ENCODE data around the gene TMOD2.
A peak's percentile ranks its signal among the peaks of the same experiment; 100 is the strongest.

The TMOD2 gene

DNA sequence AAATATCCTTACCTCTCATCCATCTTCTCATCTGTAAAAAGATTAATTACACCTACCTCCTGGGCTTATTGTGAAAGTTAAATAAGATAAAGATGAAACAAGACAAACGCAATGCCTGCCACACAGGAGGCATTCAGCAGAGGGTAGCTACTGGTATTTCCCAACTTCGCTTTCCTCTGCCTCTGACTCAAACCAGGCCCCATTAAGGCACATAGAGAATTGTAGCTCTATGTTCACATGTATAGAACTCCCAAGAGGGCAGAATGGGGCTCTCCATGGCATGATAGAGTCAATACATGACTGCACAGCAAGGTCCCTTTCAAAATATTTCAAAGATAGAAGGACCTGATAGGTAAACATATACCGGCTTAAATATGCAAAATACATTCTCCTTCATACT lies 15.3 kb upstream of the TMOD2 start:
- DNase-seq = no peak

DNA sequence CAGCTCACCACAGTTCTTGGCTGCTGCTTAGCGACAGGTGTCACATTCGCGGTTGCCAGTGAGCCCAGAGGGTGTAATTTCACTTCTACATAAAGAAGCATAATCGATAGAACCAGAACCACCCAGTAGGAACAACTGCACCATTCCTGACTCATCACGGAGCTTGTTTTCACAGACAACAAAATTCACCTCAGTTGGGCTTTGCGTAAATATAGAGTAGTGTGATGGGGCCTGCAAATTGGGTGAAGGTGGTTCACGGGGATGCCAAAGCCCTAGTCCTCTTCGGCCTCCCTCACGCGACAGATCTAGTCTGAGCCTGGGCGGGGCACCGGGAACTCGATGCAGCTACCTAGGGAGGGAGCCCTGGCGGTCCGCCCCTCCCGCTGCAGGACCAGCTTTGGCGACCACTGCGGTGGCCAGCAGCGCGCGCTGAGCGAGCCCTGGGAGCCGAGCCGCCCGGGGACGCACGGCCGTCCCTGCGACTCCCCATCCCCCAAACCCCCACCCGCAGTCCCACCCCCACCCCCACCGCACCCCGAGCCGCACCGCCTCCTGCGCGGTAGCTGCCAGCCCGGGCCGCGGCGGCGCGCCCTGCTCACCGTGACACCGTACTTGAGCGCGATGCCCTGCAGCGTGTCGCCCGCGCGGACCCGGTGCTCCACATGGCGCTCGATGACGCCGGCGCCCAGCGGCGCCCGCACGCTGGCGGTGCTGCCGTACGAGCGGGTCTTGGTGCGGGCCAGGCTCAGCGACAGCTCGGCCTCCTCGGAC lies 14.5 kb upstream of the TMOD2 start:
- peak; percentile 44 for DNase-seq

DNA sequence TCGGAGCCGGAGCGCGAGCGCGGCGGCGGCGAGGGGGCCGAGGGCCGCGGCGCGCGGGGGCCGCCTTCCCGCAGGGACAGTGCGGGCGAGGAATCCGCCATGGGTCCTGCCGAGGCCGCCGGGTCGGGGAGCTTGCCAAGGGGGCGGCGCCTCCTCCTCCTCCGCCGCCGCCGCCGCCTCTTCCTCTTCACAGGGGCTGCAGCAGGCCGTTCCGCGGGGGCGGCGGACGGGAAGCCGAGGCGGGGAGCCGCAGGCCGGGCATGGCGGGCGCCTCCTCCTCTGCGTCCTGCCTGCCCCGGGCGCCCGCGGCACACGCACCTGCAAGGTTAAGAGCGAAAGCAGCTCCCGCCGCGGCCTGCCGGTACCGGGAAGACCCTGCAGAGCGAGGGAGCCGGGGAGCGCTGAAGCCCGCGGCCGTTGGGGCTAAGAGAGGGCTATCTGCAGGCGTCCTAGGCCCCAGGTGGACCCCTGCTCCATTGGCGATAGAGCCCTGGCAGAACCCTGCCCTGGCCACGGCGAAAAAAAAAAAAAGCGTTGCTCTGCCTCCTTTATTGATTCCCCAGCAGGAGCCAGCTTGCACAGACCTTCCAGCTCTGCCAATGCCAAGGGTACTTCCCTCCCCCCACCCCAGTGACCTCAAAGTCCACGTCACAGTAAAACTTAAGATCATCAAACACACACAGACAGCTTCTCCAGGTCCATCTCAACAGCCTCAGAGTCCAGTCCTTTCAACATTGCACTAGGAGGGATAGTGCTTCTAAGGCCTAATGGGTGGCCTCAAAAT lies 13.7 kb upstream of the TMOD2 start, which contains the start of gene LYSMD2:
Gene LYSMD2 (minus strand): TSS at position 134 of the 784 bp plus-strand sequence. CDS start 33 bp downstream, at position 101.
- DNase-seq = peak; percentile 55

DNA sequence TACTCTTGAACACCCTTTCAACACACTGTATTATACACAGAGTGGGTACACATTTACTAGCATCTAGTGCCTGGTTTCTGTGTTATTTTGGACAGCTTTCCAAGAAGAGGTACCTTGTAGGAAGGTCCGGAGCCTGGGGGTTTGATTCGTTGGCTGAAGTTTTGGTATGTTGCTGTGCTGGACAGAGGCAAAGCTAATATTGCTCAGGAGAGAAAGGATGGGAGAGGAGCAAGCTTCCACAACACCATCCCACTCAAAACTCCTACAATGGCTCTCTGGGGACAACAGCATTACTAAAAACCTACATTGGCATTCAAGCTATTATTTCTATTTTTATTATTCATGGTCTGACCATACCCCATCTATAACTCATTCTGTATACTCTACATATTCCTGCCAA lies 12.8 kb upstream of the TMOD2 start:
- no peak for DNase-seq

DNA sequence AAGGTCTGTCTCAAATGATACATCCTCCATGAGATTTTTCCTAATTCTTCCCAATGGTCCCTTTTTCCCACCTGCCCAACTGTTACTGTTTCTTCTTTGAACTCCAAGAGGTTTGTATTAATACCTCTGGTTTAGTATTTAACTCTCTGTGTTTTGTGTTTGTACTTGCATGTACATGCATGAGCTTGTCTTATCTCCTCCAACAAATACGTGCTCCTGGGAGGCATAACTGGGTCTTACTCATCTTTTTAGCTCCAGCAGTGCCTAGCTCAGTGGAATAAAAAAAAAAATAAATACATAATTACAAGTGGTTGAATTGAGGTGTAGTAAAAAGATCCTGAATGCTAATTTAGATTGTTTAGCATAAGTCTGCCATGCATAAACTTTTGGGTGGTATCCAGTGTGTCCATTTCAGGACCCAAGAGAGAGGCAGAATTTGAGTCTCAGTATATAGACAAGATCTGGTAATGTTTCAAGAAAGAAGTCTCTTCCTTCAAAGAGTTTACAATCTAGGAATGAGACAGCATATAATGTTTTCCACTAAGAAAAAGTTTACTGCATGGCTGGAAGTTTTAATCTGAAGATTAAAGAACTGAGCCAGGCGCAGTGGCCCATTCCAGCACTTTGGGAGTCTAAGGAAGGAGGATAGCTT lies 12.2 kb upstream of the TMOD2 start:
- no peak for DNase-seq

DNA sequence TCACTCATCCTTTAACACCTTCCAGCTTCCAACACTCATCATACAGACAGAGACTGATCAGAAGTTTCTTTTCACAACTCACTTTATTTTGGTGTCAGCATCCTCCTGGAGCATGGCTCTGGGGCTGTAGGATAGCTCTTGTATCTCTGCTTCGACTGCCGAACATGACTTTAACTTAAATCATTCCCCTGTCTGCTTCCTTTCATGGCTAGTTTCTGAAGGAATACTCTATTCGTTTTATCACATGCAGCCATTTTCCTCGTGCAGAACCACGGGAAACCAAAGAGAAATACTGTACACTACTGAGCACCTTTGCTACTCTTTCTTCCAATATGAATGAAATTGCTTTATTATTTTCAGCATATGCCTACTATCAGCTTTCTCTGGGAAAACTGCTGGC lies 2.1 kb upstream of the TMOD2 start:
- no peak for DNase-seq

DNA sequence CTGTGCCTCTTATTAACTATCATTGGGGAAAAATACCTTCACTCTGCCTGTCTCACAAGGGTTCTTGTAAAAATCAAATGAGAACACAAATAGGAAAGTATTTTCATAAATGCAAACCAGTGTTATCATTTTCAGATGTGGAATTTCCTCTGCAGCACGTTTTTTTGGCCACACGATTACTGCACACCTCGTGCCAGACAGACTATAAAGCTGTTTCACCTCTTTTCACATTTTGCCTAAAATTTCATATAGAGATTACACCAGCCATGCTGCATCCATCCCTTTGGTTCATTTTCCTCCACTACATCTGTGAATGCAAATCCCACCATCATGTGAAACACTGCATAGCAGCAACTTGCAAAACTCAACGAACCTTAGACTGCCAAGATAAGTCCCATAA lies 1.2 kb upstream of the TMOD2 start:
- no peak for DNase-seq

DNA sequence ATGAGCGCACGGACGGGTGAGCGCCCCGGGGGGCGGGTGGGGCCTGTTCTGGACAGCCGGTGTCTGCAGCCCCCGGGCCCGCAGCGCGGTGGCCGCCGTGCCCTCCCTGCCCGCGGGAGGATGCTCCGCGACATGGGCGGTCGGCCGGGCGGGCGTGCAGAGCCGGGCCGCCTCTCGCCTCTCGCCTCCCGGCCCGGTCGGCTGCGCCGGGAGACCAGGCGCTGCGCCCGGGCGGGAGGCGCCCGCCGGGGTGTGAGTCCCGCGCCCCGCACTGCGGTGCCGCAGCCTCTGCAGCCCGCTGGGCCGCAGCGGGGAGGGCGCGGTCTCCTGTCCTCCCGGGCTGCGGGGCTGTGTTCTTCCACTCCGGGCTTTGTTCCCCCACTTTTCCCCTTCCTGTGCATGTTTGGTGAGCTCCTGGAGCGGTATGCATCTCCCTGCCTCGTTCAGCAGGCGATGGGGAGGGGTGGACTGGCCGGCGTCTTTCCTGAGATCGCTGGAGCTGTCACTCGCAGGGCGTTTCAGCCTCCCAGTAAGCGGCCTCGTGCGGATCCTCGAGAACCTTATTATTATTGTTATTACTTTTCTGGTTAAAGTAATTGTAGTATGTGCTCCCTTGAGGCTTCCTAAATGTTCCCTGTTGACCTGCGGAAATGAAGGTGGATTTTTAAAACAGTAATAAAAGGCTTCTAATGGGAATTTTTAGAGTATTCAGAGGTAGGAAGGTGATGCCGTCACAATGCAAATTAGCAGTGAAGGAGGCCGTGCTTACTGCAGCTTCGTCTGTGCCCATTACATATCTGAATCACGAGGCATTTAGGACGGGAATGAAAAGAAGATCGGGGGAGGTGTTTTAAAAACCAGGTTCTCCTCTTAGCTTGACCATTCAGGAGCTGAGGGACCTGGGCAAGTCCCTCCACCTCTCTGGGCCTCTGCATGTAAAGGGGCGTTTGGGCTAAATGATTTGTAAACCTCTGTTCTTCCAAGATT lies 593 bp downstream of the TMOD2 start:
- DNase-seq = no peak

DNA sequence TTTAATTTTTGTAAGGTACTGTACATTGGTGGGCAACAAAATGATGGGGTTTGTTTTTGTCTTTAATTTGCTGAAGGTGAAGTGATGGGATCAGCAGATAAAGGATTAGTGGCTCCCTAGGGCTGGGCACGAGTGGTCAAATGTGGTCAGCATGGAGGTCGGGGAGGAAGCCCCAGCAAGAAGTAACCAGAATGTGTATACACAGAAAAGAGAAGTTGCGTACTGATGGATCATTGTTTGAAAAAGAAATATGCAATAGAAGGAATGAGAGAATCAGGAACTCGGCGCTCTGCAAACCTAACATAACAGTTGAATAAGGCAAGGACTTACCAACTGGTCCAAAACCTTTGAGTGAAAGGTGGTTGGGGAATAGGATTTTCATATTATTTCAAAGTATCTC lies 1.5 kb downstream of the TMOD2 start:
- DNase-seq = no peak

DNA sequence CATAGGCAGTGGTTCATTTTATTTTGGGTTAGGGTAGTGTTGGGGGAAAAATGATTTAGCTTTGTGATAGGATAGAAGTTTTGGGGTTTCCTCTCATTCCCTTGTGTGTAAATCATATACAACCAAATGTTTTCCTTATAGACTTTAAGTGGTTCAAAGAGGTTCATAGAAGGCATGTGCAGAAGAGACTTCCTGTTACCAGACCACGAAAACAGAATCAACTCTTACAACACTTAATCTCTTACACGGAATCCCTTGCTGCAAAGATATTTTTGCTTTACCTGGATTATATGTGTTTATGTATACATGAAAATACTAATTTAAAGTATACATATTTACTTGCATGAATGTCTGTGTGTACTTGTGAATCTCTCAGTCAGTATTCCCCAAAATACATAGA lies 2.9 kb downstream of the TMOD2 start:
- DNase-seq = no peak

DNA sequence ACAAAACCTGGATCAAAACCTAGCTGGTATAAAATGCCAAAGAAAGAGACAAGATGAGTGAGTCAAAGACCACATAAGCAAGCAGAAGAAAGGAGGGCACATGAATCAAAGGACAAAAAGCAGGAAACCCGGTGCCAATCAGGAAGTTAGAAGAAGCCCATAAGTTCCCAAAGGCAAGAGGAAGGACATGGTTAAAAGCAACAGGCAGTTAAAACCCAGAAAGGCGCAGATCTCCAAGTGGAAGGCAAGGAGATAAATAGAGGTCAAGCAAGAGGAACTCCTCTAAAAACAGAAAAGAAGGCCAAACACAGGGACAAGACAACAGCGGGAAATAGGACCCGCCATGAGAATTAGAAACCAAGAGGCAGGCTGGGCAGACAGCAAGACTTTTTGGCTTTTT lies 4.4 kb downstream of the TMOD2 start:
- no peak for DNase-seq

DNA sequence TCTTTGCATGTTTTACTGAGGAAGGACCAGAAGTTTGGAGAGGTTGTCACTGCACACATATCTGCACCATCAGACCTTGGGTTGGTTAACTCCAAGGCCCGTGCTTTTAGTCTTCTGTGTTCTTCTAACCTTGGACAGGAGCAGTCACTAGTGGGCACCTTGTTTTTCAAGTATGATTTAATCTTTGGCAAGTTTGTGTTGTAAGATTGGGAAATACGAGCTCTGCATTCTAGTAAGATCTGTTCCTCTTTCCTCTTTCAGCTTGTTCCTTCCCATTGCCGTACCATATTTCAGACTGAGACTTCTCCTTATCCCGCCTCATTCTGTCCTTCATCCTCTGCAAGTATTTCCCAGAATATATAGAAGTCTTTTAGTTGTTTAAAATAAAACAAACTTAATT lies 5.1 kb downstream of the TMOD2 start:
- DNase-seq = no peak

DNA sequence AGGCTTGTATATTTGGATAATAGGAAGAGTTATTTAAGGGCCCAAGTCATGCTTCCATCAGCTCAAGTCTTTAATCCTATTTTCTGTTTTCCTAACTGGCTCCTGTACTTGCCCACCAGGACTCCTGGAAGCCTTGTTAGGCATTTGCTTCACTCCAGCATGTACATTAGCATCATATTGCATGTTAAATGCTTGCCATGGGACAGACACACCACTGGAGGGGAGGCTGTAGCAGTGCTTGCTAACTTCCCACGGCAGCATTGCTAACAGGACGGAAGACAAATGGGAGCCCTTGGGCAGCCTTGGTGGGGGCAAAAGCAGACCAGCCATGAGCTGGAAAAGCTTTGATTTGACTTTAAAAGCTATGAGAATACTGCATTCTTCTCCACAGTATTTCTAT lies 6.1 kb downstream of the TMOD2 start:
- DNase-seq = no peak

DNA sequence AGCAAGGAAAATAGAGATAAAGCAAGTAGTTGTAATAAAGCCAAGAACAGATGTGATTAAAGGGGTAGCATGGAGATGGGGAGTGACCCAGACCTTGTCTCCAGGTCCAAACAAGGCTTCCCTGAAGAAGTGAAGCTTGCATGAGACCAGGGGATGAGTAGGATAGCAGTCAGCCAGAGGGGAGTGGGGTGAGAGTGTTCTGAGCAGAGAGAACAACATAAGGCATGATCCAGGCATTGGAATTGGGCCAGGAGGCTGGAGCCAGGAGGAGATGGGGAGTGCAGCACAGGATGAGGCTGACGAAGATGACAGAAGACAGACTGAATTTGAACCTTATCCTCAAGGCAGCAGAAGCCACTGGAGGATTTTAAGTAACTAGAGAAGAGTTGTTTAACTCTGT lies 7.2 kb downstream of the TMOD2 start:
- DNase-seq = no peak

DNA sequence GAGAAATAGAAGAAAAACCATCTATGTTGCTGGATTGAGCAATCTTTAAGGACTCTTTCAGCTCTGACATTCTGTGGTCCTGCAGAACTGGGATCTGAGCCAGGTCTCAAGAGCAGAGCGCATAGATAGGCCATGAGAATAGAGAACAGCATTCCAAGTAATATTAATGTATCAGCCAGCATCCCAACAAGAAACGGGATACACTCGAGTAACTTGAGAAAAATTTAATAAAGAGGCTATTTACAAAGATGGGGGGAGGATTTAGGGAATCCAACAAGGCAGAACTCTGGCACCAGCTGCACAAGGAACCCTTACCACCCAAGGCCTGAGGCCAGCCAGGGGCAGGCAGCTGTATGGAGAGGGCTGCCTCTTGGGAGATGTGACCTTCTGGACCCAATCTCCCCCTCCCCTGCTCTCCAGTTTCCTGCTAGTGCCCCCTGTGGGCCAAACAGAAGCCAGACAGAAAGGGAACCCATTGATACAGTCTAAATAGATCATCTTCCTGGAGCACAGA lies 8.2 kb downstream of the TMOD2 start:
- DNase-seq = no peak

DNA sequence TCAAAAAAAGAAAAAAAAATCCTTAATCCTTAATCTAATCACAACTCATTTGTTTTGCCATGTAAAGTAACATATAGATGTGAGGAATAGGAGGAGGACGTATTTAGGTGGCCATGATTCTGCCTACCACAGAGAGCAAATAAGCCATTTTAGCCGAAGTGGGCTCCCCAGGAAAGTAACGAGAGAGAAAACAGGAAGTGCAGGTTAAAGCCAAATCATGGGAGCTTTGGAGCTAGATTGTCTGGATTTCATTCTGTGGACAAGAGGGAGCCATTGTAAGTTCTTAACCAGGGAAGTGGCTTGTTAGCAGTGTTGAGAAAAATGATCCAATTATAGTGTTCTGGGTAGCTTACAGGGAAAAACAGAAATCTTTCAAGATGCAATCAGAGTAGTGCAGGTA lies 9.4 kb downstream of the TMOD2 start:
- DNase-seq = no peak

DNA sequence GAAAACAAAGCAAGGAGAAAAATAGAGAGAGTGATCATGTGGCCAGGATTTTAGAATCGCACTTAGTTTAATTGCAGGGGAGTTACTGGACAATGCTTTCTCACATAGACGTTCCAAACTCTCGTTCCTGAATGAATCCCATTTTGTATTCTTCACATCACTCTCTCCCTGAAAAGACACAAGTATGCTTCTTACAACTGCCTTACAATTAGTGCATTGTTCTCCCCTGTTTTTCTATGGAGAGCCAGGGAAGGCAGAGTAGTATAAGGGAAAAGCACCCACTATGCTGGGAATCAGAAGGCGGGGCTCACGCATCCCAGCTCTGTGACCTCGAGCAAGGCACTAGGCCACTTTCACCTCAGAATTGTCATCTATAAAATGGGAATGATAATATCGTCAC lies 14.4 kb downstream of the TMOD2 start:
- no peak for DNase-seq

DNA sequence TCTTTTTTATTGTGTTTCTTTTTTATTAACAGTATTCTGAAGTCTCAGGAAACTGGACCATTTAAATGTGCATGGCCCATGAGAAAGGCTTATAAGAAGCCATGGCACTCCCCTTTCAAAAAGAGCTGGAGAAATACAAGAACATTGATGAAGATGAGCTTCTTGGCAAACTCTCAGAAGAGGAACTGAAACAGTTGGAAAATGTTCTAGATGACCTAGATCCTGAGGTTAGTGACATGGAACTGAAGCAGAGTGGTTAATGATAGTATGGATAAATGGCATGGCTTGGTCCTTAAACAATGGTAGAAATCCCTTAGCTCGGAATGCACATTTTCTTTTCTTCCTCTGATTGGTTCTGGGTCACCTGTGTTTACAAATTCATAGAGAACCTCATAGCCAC lies 14.9 kb downstream of the TMOD2 start:
- no peak for DNase-seq

DNA sequence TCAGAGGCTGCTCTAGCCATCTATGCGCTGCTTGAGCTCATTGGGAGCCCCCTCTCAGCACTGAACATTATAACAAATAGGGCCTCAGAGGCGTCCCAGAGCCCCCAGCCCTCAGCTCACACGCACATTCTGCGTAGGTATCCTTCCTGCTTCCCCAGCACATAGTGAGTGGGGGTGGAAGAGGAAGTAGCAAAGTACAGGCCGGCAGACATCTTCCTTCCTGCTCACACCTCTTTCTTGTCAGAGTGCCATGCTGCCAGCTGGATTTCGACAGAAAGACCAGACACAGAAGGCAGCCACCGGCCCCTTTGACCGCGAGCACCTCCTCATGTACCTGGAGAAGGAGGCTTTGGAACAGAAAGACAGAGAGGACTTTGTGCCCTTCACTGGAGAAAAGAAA lies 16.6 kb downstream of the TMOD2 start:
- DNase-seq = no peak

DNA sequence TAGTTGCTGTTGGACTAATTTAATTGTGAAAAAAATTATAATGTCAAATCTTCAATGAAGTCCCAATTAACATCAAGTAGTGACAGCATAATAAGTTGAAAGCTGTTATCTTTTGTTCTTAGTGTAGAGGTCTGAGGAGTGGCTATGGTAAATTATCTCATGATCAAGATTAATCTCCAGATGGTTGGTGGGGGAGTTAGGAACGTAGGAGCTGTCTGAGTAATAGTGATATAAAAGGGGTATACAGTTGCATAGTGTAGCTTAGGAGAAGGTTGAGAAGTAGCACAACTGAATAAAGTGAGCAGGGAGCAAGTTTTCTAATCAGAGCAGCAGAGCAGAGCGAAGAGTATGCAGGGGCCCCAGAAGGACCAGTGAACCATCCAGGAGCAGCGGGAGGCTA lies 19.5 kb downstream of the TMOD2 start:
- no peak for DNase-seq

DNA sequence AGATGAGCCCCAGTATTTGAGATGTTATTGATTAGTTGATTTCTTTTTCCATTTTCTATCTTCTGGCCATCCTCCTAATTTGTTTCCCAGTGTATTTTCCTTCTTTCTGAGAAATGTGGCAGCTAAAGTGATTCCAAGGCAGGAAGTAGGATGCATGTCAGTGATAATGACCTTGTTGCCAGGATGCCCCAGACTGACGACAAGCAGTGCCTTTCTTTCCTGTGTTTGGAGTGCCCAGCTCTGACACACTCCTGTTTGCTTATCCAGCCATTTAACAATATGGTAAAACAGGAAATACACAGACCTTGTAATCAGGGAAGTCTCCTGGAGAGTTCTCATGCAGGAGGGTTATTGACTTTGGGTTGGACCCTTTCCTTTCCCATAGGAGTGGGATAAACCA lies 20.4 kb downstream of the TMOD2 start:
- no peak for DNase-seq

DNA sequence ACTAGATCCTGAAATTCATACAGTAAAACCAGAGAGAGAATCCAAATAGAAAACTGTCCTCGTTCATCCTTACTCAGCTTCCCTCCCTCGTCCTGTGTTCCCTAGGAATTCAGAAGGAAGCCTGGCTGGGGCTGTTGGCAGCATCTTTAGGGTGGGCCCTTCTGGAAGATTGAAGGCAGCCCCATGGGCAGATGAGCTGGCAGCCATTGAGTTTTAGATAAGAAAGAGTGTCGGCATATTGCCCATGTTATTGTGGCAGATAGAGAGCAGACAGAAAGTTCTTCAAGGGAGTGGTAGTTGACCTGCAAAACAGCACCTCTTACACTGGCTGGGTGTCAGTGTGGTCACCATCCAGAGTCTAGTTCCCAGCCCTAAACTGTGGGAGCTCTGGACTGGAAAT lies 23.5 kb downstream of the TMOD2 start:
- DNase-seq = no peak

Measured in effector CD4-positive, alpha-beta T cell (primary cell).